Measurements from ENCODE around the gene RGS14.
"Not testable (repeated sequence)": the region's sequence is repeated elsewhere in the genome, so short reads cannot be mapped to it uniquely, and the experiment has no call there.

RGS14 gene

DNA sequence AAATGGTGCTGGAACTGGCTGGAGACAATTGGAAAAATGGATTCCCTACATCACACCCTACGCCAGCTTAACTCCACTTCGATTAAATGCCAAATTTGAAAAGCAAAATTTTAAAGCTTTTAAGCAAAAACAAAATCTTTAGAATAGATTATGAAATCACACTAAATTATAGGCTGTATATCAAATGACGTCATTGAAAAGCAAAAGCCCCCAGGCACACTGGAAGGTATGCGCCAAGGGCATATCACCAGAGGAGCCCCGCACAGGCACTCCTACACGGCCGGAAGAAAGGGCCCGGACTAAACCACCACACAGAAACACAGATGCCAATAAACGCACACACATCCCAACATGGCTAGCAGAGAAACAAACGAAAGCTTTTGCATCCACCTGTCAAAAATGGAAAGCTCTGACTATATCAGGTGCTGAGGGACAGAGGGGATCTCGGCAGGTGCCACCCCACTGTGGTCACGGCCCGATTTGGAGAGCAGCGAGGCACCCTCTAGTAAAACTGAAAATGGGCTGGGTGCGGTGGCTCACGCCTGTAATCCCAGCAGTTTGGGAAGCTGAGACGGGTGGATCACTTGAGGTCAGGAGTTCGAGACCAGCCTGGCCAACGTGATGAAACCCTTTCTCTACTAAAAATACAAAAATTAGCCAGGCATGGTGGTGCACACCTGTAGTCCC, 29.0 kb upstream of the RGS14 start:
- no peak for DNase-seq

DNA sequence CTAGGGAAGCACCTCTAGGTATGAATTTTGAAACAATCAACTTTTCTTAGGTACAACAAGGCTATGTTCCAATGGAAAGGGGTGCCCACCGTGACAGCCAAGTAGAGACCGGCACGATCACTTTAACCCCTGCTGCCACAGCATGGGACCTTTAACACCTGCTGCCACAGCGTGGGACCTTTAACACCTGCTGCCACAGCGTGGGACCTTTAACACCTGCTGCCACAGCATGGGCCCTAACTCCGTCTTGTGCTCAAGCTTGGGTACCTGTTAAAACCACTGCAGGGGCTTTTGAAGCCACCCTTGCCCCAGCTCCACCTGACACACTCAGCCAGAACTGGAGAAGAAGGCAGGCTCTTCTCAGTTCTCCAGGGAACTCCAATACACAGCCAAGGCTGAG, 27.8 kb upstream of the RGS14 start:
- no peak for DNase-seq

DNA sequence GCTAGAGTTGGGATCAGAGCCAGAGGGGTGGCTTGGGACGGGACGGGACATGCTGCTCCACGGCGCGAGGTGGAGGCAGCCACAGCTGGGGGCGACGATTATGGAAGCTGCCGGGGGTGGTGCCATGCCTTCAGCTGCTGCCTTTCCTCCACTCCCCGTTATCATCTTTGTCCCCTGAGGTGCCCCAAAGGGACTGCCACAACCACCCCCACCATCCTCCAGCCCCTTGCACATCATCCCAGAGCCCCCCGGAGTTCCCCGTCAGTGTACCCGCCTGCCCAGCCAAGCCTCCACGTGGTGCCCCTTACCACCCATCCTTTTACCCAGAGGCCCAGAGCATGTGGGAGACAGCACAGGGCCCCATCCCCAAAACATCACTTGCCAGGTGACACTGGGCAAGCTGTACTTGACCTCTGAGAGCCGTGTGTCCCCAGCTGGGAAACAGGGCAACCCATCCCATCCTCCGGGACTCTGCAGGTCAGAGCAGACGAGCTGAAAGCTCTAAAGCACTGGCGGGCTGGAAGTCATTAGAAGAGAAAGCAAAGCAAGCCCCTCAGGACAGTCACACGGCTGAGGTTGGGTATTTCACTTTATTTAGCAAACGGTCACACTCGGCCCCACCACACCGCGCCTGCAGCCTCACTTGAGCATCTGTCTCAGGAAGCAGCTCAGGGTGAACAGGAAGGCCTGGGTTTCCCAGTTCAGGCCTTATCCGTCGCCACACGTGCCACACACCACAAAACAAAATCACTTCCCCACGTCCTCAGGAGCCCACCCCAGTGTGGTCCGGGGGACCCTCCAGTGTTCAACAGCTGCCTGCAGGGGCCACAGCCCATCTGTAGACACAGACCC, 26.5 kb upstream of the RGS14 start:
- no peak for DNase-seq

DNA sequence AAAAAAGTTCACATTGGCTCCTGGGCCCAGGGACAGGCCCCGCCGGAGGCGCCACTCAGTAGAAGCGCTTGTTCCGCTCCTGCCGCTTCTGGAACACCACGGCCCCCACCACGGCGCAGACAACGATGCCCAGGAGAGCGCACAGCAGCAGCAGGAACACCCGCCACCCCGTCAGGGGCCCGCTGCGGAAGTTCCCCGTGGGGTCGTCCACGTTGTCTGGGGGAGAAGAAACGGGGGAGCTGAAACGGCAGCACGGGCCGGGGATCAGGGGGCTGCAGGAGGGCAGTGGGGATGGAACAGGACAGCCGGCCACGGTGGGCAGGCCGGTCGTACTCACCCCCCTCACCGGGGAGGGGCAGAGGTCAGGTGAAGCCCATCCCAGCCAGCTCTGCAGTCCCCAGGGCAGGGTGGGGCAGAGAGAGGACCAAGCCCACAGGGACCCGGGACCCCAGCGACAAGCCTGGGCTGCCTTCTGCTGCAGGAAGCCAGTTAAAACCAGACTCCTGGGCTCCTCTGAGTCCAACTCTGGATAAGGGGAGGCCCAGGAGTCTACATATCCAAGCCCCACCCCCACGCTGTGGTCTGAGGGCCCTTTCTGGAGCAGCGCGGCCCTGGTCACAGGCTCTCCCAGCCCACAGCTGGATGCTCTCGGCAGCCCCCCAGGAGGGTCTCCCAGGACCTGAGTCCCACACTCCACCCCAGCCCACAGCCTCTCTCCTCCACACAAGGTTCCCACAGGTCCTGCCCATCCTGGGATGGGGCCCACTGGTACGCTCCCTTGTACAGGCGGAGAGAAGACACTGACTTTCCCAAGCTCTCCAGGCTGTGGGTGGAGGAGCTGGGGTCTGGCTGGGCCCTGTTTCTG, 25.5 kb upstream of the RGS14 start:
- DNase-seq = no peak

DNA sequence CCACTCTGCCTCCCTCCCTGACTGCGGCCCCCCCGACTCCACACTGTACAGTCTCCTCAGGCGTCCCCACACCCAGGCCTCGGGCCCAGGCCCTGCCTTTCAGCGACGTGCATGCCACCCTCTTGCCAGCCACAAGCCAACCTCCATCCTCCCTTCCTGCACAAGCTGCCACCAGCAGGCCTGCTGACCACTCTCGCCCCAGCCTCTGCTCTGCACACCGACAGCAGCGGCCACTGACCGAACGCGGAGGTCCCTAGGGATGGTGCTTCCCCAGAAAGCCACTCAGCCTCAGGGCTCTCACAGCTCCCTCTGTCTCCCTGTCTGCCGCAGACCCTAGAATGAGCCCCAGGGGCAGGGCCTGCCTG, 24.8 kb upstream of the RGS14 start:
- no peak for DNase-seq

DNA sequence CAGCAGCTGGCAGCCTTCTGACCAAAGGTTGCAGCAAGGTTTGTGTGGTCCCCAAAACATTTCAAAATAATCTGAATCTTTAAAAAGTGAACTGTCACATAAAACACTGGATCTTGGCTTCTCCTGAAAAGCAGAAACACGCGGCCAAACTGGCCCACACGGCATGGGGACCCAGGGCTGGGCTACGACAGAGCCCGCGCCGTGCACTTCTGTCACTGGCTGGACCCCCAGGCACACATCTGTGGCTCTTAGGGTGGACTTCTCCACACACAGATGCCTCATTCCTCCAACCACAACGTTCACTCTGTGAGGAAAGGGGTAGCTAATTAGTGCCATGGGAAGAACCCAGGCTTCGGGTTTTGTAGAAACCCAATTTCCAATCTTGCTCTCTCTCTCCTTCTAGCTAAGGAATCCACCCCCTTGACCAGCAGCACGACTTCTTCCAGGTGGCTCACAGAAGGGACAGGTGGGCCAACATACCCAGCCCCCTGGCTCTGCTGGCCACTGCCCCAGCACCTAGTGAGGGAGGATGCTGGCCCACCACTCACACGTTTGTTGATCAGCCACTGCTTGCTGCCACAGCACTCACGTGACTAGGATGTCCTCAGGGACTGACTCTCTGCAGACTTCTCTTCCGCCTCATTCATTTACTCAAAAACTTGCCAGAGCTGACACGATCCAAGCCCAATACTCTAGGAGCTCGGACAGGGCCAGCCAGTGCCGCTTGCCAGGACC, 24.1 kb upstream of the RGS14 start:
- no peak for DNase-seq

DNA sequence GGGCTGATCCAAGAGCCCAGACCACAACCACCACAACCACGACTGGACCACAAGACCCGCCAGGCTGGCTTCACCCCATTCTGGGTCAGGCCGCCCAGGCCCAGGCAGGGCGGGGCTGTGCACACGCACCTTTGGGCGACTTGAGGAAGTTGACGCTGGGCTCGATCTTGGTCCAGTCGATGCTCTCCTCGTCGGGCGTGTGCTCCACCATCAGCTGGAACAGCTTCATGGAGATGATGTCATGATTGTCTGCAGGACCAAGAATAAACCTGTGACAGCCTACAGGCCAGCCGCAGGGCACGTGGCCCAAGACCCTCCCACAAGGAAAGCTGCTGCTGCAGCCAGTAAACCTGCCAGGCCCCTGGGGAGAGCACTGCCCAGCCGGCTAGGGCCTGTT, 23.6 kb upstream of the RGS14 start:
- no peak for DNase-seq

DNA sequence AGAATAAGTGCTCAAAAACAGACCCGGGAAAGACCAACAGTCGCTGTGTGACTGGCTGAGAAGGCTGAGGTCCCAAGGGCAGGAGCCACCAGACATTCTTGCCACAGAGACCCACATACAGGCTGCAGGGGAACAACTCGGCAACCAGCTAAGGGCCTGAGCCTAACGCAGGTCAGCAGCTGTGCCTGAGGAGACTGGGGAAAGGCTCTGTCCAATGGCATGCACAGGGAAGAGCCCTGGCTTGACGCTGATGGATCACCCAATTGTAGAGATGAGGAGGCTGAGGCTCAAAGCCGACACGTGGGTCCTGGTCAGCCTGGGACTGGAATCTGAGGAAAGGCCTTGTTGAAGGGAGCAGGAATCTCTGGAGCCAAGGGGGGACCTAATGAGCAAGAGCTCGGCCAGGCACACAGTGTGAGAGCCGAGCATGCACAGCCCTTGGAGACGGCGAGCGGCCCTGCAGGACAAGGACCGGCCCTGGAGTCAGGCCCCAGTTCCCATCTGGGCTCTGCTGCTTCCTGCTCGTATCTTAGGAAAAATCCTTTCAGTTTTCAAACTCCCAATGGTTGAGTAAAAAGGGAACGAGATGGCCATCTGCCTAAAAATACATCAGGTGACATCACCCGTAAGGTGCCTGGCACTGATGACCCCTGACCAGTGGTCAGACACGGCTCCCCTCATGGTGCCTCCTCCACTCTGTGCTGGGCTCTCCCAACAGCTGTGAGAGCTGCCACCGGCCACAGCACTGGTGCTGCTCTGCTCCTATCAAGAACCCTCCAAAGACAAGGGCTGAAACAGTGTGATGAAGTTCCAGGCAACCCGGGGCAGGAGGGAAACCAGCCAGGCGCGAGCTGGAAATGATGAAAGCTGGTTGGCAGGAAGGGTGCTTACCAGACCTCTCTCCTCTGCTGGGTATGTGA, 22.7 kb upstream of the RGS14 start:
- no peak for DNase-seq

DNA sequence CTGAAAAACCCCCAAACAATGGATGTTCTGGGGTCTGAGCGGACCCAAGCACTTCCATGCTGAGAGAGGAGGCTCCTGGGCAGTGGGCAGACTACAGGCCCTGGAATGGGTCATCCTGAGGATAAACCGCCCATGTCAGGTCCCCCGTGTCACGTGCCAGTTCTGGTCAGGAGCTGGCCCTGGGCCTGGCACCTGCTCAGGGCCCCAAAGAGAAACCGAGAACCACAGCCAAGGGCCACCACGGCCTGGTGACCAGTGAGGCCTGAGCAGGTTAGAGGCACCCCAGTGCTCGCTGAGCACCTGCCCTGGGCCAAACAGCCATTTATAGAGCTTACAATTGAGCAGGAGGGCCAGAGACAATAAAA, 22.0 kb upstream of the RGS14 start:
- DNase-seq = no peak

DNA sequence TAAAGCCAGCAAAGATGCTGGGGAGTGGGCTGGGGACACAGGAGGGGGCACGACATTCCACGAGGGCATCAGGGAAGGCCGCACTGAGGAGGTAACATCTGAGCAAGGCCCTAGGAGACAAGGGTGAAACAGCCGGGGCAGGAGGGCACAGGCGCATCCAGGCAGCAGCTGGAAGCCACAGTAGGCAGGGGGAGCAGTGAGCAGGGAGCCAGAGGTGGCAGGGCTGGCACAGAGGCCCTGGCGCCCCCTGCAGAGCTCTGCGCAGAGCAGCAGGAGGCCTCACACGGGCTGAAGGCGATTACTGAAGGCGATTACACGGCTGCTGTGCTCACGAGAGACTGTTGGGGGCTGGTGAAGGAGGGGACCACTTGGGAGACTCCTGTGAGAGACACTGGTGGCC, 21.6 kb upstream of the RGS14 start:
- DNase-seq = no peak

DNA sequence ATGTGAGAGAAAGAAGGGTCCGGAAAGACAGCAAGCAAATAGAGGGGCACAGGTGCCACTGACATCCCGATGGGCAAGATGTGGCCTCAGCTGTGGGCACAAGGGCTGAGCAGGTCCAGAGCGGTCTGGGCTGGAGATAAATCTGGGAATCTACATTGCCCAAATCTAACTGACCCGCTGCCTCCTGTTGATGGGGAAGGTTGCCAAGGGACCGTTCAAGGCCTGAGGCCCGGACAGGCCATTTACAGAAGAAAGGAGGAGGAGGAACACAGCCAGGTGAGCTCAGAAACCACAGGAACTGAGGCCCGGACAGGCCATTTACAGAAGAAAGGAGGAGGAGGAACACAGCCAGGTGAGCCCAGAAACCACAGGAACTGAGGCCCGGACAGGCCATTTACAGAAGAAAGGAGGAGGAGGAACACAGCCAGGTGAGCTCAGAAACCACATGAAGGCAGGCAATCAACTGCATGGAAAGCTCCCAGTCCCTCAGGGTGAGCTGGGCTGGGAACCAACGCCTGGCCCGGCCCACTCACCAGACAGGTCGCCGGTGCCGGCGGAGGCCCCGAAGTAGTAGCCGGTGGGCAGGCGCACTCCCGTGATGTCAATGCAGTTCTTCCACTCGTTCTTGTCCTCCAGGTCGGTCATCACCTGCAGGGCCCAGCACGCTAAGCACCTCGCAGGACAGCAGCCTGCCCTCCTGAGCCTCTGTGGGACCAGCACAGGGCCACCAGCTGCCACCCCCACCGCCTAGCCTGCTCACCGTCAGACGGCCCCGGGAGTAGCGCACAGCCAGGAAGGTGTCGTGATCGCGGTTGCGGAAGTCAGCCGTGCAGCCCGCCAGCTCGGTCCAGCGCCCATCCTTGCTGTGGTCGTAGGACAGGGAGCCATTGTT, 20.9 kb upstream of the RGS14 start:
- no peak for DNase-seq

DNA sequence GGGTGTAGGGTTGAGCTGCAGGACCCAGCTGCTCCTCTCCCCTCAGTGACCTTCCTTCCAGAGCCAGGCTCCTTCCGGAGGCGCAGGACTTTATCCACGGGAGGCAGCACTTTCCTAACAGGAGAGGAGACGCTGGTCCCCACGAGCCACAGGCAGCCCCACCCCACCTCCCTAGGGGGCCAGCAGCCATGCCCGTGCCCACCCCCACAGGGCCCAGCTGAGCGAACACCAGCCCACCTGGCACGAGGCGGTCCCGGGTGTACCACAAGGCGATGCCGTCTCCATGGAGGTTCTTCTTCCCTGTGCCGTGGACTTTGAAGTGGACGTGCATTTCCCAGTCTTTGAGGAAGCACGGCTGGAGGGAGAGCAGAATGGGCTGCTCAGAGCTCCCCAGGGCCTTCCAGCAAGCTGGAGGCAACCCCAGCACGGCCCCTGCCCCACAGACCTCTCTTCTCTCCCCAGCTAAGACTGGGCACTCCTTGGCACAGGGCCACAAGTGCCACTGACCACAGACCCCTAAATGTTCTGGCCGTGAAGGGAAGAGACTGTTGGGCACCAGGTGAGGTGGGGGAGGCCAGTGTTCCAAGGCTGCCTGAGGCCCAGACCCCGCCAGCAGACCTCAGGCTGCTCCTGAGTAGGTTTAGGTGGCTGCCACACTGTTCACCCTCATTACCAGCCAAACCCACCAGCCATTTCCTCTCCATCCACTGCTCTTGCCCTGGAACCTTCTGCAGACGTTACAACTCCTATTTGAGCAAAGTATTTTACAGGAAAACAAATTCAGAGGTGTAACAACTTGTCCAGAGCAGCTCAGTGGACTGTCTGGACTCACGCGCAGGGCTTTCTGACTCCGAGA, 19.2 kb upstream of the RGS14 start:
- no peak for DNase-seq

DNA sequence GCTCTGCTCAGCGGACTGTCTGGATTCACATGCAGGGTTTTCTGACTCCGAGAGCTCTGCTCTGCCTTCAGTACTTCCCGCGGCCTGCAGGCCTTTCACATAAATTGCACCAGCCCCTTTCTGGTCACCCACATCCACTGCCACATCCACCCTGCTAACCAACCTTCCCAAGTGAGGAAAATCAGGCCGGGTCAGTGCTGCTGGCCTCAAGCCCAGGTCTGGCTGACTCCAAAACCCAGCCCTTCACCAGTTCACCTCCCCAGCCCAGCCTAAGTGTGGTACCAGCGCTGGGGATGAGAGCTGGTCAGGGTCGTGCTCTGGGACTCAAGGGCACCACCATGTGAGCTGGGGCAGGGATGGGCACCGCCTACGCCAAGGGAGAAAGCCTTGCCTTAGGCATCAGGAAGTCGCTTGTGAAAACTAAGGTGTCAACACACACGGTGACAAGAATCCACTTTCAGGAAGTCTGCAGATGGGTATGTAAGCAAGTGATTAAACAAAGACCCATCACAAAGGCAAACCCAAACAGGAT, 18.6 kb upstream of the RGS14 start:
- no peak for DNase-seq

DNA sequence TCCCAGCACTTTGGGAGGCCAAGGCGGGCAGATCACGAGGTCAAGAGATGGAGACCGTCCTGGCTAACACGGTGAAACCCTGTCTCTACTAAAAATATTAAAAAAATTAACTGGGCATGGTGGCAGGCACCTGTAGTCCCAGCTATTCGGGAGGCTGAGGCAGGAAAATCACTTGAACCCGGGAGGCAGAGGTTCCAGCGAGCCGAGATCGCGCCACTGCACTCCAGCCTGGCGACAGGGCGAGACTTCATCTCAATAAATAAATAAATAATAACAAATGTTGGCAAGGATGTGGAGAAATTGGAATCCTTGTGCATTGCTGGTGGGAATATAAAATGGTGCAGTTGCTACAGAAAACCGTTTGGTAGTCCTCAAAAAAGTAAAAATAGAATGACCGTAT, 14.7 kb upstream of the RGS14 start:
- not testable (repeated sequence) for DNase-seq

DNA sequence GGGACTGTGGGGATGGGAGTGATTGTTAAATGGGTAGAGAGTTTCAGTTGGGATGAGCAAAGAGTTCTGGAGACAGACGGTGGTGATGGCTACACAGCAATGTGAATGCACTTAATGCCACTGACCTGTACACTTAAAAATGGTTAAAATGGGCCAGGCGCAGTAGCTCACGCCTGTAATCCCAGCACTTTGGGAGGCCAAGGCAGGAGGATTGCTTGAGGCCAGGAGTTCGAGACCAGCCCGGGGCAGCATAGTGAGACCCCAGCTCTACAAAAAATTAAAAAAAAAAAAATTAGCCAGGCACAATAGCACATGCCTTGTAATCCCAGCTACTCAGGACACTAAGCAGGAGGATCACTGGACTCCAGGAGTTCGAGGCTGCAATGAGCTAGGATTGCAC, 13.9 kb upstream of the RGS14 start:
- no peak for DNase-seq

DNA sequence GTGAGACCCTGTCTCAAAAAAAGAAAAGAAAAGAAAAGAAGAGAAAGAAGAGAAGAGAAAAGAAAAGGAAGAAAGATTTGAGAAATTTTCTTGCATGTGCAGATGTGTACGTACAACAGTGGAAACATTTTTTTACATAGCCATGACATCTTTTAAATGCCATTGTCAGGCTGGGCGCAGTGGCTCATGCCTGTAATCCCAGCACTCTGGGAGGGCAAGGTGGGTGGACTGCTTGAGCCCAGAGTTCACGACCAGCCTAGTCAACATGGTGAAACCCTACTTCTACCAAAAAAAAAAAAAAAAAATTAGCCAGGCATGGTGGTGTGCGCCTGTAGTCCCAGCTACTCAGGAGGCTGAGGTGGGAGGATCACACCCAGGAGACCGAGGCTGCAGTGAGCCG, 12.8 kb upstream of the RGS14 start:
- no peak for DNase-seq

DNA sequence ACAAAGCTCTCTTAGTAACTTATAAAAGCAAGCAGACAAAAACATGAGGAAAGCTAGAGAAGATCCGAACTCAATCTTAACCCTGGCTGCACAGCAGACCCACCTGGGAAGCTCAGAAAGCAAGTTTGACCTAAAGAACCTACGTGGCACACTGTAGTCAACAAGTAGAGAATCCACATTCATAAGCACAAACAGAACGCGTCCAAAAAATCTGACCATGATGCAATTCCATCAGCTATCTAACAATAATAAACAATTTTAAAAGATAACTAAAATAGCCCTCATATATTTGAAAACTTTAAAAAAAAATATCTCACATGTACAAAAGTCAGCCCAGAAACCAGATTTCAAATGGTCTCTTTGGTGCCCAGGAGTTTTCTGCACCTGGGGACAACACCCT, 10.9 kb upstream of the RGS14 start:
- DNase-seq = no peak

DNA sequence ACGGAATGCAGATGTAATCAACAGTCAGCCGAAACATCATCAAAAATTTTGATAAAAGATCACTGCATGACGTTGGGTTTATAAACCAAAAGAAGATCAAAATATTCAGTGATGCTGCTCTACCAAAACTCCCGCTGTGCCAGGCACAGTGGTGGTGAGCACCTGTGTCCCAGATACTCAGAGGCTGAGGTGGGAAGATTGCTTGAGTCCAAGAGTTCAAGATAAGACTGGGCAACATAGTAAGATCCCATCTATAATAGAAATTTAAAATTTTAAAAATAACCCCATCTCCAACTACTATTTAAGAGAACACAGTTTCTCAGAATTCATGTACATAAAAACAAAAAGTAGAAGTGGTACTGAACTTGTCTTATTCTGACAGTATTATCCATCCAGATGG, 10.0 kb upstream of the RGS14 start:
- DNase-seq = no peak

DNA sequence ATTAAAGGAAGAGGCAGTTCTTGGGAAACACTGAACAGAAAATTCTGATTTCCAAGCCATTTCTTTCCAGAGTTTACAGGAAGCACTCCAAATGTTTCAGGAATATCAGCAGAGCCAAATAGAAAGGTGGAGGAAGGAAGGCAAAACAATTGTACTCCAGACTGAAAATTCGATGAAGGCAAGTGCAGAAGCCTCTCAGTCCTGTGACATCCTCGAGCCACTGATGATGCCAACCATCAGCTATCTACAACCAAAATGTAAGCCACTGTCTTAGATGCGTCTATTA, 8.4 kb upstream of the RGS14 start:
- DNase-seq = no peak

DNA sequence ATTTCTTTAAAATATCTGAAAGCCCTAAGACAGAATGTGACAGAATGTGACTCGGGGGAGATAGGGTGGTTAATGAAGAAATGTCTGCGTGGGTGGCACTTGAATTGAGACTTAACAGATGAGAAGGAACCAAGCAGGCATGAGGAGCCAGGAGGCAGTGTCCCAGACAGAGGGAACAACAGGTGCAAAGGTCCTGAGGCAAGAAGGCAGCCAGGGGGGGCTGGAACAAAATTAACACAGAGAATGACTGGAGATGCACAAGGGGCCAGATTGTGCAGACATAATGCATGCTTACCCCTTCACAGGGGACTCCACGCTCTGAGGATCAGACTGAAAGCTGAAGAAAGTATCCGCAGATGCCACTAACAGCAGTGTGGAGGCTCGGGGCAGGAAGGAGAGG, 8.0 kb upstream of the RGS14 start:
- DNase-seq = no peak
